Memory B cell (primary cell): ENCODE data around the gene AK1.
A peak's percentile ranks its signal among the peaks of the same experiment; 100 is the strongest.

ENCODE experiments used
- ATAC-seq: fragments of 150-1000 bp; cut with Tn5 transposase; 2 replicates; pipeline ENCODE4 v1.10.0; 2021; ENCODE audit warnings: low read depth, mild to moderate bottlenecking, moderate library complexity
- DNase-seq, 2 donors: peaks; one replicate each; pipeline ENCODE4 v3.0.0; 2022; ENCODE audit warnings: low spot score in 2 of 2
- H3K27ac Mint-ChIP-seq: one replicate; pipeline ENCODE4 v1.8.0; 2022; ENCODE audit warnings: mild to moderate bottlenecking, moderate library complexity, mixed read lengths
- H3K27me3 Mint-ChIP-seq: one replicate; pipeline ENCODE4 v1.8.0; 2022; ENCODE audit warnings: mixed read lengths
- H3K36me3 Mint-ChIP-seq: one replicate; pipeline ENCODE4 v1.8.0; 2022; ENCODE audit warnings: mild to moderate bottlenecking, mixed read lengths
- H3K4me1 Mint-ChIP-seq: one replicate; pipeline ENCODE4 v1.8.0; 2022; ENCODE audit warnings: mixed read lengths
- H3K4me3 Mint-ChIP-seq: one replicate; pipeline ENCODE4 v1.8.0; 2022; ENCODE audit warnings: mild to moderate bottlenecking, moderate library complexity, mixed read lengths
- H3K9me3 Mint-ChIP-seq: one replicate; pipeline ENCODE4 v1.8.0; 2022; ENCODE audit warnings: mixed read lengths

Gene AK1

DNA sequence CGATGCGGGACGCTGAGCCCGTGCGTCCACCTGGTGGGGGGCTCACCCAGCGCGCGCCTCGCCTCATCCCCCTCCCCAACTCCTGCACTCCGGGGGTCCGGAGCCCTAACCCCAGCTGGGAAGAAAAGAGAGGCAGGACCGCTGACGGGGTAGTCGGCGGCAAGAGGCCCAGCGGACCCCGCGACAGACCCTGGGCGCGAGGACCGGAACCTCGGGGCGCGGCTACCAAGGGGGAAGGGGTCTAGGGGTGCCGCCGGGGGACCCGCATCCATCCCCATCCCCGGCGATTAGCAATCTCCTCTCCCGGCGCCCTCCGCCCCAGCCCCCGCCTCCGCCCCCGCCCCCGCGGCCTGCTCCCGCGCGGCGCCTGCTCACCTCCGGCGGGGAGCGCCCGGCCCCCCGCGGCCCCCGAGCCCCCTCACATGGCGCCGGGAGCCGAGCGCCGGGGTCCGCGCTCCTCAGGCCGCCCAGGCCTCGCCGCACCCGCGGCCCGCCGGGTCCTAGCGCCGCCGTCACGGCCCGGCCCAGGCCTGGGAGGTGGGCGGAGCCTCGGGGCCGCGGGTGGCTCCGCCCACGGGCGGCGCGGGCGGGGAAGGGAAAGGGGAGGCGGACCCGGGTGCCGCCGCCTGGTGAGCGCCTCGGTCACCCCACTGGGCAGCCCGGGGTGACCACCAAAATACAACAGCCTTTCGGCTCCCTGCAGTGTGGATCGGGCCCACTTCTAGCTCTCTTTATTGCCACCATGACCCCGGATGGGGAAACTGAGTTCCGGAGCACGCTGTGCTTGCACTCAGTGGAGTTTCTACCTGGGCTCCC is 21.9 kb upstream of the AK1 start, which contains the start of gene ST6GALNAC6:
TSS of gene ST6GALNAC6 (minus strand) at position 476 of the 816 bp plus-strand sequence. CDS start 1,622 bp downstream, outside the sequence.
- Mint-ChIP-seq H3K9me3 (no peaks in the 10 kb centered on the region), H3K4me1 (peaks cover 27% of the 10 kb centered on the region), H3K27ac (peak within 1 kb of the TSS; percentile 84), H3K36me3 (peaks cover 21% of the 10 kb centered on the region), H3K27me3 (no peaks in the 10 kb centered on the region), H3K4me3 (peak within 1 kb of the TSS; percentile 89)
- peak; percentile 87 for ATAC-seq
- DNase-seq = peak; percentile 69 to 78

DNA sequence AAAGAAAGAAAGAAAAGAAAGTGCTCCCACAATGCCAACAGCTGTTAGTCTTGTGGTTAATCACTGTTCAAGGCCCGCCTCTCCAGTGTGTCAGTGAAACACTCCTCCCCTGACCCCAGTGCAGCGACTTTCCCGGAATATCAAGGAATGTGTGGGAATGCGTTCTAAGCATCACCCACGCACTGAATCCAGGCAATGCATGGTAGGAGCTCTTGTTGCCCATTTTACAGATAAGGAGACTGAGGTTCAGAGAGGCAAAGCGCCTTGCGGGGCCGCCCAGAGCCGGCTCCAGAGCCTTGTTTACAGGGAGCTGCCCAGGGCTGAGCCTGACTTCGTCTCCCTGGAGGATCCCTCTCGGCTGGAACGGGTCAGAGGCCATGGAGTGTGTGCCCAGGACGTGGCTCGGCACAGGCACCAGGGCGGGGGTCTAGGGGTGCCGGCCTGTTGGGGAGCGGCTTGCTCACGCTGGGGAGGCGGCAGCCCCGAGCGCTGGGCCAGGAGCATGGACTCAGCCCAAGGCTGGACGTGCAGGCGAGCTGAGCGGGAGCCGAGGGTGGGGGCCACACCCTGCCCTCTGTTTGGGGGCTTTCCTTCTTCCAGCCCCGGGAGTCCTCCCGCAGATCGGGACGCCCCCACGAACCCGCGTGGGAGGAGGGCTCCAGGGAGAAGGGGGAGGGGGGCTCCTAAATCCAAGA is 21.1 kb upstream of the AK1 start:
- no peaks in the 10 kb centered on the region for H3K27me3 Mint-ChIP-seq
- ATAC-seq (peak; percentile 3), DNase-seq (no peak)
- H3K27ac Mint-ChIP-seq = peak overlapping the region; percentile 60
- H3K4me3 Mint-ChIP-seq = peak overlapping the region; percentile 87
- peaks cover 23% of the 10 kb centered on the region for H3K4me1 Mint-ChIP-seq
- H3K9me3 Mint-ChIP-seq = no peaks in the 10 kb centered on the region
- peaks cover 29% of the 10 kb centered on the region for H3K36me3 Mint-ChIP-seq

DNA sequence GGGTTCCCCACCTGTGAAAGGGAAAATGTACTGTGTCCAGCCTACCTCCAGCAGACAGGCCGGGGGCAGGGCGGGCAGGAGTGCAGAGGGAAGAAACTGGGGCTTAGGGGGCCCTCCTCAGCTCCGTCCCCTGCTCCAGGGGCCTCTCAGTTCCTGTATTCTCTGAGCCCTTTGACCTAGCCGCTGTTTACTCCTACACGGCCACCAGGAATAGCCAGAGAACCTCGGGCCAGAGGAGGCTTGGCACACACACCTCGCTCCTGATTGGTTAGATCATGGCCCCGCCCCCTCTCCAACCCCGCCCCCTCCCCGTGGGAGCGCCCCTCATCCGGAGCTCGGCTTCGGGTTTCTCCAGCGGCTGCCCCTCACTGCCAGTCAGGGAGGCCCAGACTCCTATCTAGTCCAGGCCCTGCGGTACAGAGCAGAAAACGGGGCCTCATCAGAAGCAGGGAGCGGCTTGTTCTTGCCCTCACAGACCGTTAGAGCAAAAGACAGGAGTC is 19.8 kb upstream of the AK1 start:
- peaks cover 17% of the 10 kb centered on the region for H3K4me1 Mint-ChIP-seq
- H3K27me3 Mint-ChIP-seq = no peaks in the 10 kb centered on the region
- no peaks in the 10 kb centered on the region for H3K9me3 Mint-ChIP-seq
- peaks cover 39% of the 10 kb centered on the region for H3K36me3 Mint-ChIP-seq
- H3K27ac Mint-ChIP-seq = no peak overlapping the region
- ATAC-seq (peak; percentile 10), DNase-seq (no peak)
- H3K4me3 Mint-ChIP-seq = peak overlapping the region; percentile 58

DNA sequence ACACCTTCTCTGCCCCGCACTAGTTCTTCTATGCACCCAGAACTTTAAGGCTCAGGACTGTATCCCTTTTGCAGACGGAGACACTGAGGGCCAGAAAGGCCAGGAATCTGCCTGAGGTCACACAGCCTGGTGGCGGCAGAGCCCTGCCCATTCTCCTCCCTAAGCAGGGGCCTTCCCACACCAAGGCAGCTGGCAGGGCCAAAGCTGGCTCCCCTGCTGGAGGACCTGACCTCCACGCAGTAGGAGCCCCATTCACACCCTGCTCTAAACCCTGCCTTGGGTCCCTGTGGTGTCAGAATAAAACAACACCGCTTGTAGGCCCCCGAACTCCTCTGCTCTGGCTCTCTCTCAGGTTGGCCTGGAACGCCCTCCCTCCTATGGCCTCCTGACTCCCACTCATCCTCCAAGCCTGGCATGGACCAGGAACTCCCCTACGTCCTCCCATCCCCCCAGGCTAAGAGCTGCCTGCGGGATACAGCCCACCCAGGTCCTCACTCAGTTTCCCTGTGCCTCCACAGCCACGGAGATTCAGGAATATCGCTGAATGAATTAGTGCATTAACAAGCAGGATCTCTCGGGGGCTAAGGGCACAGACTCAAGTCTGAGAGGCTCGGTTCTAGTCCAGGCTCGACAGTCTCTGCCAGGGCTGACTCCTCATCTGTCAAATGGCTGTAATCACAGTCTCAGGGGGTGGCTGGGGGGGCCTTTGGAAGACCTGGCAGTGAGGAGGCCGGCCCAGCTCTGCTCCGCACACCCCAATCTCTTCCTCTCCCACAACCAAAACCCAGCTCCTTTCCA is 19.1 kb upstream of the AK1 start:
- H3K36me3 Mint-ChIP-seq = peaks cover 39% of the 10 kb centered on the region
- ATAC-seq (no peak), DNase-seq (no peak)
- H3K9me3 Mint-ChIP-seq = no peaks in the 10 kb centered on the region
- peaks cover 17% of the 10 kb centered on the region for H3K4me1 Mint-ChIP-seq
- H3K27ac Mint-ChIP-seq = no peak overlapping the region
- no peak overlapping the region for H3K4me3 Mint-ChIP-seq
- H3K27me3 Mint-ChIP-seq = no peaks in the 10 kb centered on the region

- no peak overlapping the region for H3K4me3 Mint-ChIP-seq
- no peaks in the 10 kb centered on the region for H3K27me3 Mint-ChIP-seq
- H3K36me3 Mint-ChIP-seq = peaks cover 44% of the 10 kb centered on the region
Observed at GRCh38 chr9:127895811-127896210, 18.3 kb upstream of the AK1 start.

DNA sequence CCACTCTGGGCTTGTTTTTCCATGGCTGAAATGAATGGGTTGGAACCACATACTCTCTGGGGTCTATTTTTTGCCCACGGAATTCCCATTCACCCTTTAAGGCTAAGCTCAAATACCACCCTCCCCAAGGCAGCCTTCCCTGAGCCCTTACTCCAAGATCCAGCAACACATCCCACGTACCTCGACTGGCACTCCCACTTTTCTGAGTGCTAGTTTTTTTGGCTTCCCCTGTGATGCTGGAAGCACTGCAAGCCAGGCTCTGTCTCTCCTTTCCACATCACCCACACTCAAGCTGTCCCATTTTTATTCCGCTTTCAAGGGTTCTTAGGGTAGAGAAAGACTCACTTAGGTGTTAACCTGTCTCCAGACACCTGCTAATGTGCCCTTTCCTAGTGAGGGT is 15.9 kb upstream of the AK1 start:
- Mint-ChIP-seq H3K4me3 (no peak overlapping the region), H3K36me3 (peaks cover 50% of the 10 kb centered on the region), H3K27me3 (no peaks in the 10 kb centered on the region), H3K27ac (no peak overlapping the region), H3K4me1 (peaks cover 13% of the 10 kb centered on the region), H3K9me3 (no peaks in the 10 kb centered on the region)
- DNase-seq = no peak
- ATAC-seq = no peak

More at GRCh38 chr9:127895811-127896210, 18.3 kb upstream of the AK1 start:
- ATAC-seq (no peak), DNase-seq (no peak)
- Mint-ChIP-seq H3K9me3 (no peaks in the 10 kb centered on the region), H3K4me1 (peaks cover 16% of the 10 kb centered on the region), H3K27ac (no peak overlapping the region)

GRCh38 chr9:127892831-127893230 is 15.4 kb upstream of the AK1 start:
- no peaks in the 10 kb centered on the region for H3K9me3 Mint-ChIP-seq

GRCh38 chr9:127890053-127890452 is 12.6 kb upstream of the AK1 start:
- ATAC-seq = no peak
- no peaks in the 10 kb centered on the region for H3K27me3 Mint-ChIP-seq
- no peak for DNase-seq
- peaks cover 10% of the 10 kb centered on the region for H3K4me1 Mint-ChIP-seq
- H3K4me3 Mint-ChIP-seq = no peak overlapping the region
- H3K9me3 Mint-ChIP-seq = no peaks in the 10 kb centered on the region
- H3K27ac Mint-ChIP-seq = no peak overlapping the region
- peaks cover 47% of the 10 kb centered on the region for H3K36me3 Mint-ChIP-seq

More at GRCh38 chr9:127892831-127893230, 15.4 kb upstream of the AK1 start:
- no peak overlapping the region for H3K4me3 Mint-ChIP-seq
- H3K36me3 Mint-ChIP-seq = peaks cover 51% of the 10 kb centered on the region
- ATAC-seq = no peak
- no peak overlapping the region for H3K27ac Mint-ChIP-seq
- no peaks in the 10 kb centered on the region for H3K27me3 Mint-ChIP-seq
- no peak for DNase-seq
- peaks cover 11% of the 10 kb centered on the region for H3K4me1 Mint-ChIP-seq

DNA sequence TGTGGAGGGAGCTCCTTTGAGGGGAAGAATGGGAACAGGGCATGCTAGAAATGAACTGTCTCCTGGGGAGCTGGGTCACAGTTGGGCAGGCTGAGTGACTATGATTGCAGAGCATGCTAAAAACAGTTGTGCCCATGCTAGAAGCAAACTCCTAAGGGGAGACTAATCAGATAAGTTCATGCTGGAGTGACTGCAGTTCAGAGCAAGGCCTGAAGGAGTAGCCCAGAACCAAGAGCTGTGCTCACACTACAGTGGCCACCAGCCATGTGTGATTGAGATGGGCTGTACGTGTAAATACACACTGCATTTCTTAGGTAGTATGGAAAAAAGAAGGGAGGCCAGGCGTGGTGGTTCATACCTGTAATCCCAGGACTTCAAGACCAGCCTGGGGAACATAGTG is 10.3 kb upstream of the AK1 start:
- Mint-ChIP-seq H3K27me3 (no peaks in the 10 kb centered on the region), H3K4me3 (no peak overlapping the region), H3K36me3 (peaks cover 26% of the 10 kb centered on the region), H3K4me1 (peaks cover 14% of the 10 kb centered on the region), H3K9me3 (no peaks in the 10 kb centered on the region), H3K27ac (no peak overlapping the region)
- DNase-seq = no peak
- ATAC-seq = peak; percentile 64

DNA sequence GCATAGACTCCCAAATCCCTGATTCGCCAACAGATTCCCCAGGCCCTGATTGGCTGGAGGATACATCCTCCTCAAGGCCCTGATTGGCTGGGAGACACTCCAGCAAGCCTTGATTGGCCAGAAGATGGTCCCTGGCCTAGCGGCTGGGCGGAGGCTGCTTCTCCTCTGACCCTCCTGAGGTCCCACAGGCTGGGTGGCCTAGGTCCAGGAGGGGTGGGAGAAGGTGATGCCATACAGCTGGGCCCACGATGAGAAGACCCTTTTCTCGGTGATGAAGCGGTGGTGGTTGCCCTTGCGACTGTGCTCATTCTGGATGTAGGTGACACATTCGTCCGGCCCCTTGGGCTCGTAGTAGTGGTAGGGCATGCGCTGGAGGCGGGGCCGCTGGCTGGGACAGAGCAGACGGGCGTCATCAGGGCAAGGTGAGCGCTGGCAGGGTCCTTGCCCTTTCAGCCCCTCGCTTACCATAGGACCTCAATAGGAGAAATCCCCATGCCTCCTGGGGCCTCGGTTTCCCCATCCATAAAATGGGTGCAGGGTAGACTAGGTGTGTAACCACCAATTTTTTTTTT is 9.0 kb upstream of the AK1 start:
- ATAC-seq (no peak), DNase-seq (no peak)
- Mint-ChIP-seq H3K4me1 (peaks cover 18% of the 10 kb centered on the region), H3K36me3 (peaks cover 22% of the 10 kb centered on the region), H3K4me3 (no peak overlapping the region), H3K27me3 (no peaks in the 10 kb centered on the region), H3K27ac (no peak overlapping the region), H3K9me3 (no peaks in the 10 kb centered on the region)

GRCh38 chr9:127885508-127886281 is 8.2 kb upstream of the AK1 start:
- Mint-ChIP-seq H3K4me3 (no peak overlapping the region), H3K4me1 (peaks cover 16% of the 10 kb centered on the region), H3K27me3 (no peaks in the 10 kb centered on the region), H3K9me3 (no peaks in the 10 kb centered on the region), H3K36me3 (peaks cover 19% of the 10 kb centered on the region), H3K27ac (peak overlapping the region; percentile 58)
- ATAC-seq = no peak
- no peak for DNase-seq

DNA sequence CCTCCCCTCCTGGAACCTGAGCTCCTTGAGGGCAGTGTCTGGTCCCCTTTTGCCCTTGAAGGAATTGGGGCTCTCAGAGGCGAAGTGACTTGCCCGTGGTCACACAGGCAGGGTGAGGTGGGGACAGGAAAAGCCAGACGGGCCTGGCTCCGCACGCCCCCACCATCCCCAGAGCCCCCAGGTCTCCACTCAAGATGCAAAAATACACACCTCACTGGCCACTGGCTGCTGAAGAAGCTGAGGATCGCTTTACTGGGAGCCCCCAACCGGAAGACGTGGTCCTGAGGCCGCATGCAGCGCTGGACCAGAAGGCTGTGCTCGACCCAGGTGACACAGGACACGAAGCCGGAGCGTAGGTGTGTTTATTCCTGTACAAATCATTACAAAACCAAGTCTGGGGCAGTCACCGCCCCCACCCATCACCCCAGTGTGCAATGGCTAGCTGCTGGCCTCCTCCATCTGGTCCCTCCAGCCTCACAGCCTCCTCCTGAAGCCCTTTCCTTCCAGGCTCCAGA is 7.6 kb upstream of the AK1 start:
- no peak for ATAC-seq
- peaks cover 16% of the 10 kb centered on the region for H3K4me1 Mint-ChIP-seq

More for the DNA sequence above, 7.6 kb upstream of the AK1 start:
- peaks cover 15% of the 10 kb centered on the region for H3K36me3 Mint-ChIP-seq
- H3K27ac Mint-ChIP-seq = peak overlapping the region; percentile 58
- no peak overlapping the region for H3K4me3 Mint-ChIP-seq
- no peaks in the 10 kb centered on the region for H3K27me3 Mint-ChIP-seq
- no peaks in the 10 kb centered on the region for H3K9me3 Mint-ChIP-seq
- DNase-seq = no peak
